HCT116 (cell line): ENCODE results near the gene FA2H. TPM values are rescaled to one million over a fixed set of nuclear protein-coding genes. Genes with fewer than 3 reads are reported as not detected.

Experiments
- ATAC-seq: fragments of 200-7000 bp; cut with Tn5 transposase; 2 replicates; pipeline ENCODE4 v1.9.1; 2020; ENCODE audit warnings: mild to moderate bottlenecking, moderate library complexity
- BruUV-seq: library from RNA; stranded (reverse); fragments of 400-500 nt; replicated peaks from 2 replicates; lab custom pipeline; 2021; lab: Mats Ljungman, UMichigan
- CTCF ChIA-PET: fragments of 300-600 bp; sonication (Branson Sonifier 250); formaldehyde crosslinking; loops from one replicate; lab custom pipeline; 2021; ENCODE audit warnings: antibody characterized with exemption; lab: Charles Lee
- POLR2A ChIA-PET: fragments of 300-600, 350-600 bp; sonication (Branson Sonifier 250); formaldehyde crosslinking; loops from one replicate; lab custom pipeline; 2021; ENCODE audit warnings: antibody characterized with exemption; lab: Charles Lee
- RAD21 ChIA-PET, 2 experiments: fragments of 300-600 bp; sonication (Branson Sonifier 250); formaldehyde crosslinking; loops; one replicate each; lab custom pipeline; 2023; ENCODE audit warnings: low total read pairs in 2 of 2; ENCODE audit not compliant: uncharacterized antibody in 2 of 2, unreplicated experiment in 2 of 2, low non-redundant PET in 1 of 2; lab: Charles Lee
- DNase-seq: peaks from one replicate; pipeline ENCODE4 v3.0.0-alpha.2; 2010; ENCODE audit warnings: low read depth, low spot score
- H2AFZ ChIP-seq: fragments of 200-600 bp; shearing (Covaris generic), sonication (generic); 2 replicates; pipeline ENCODE4 v1.6.1; 2017; ENCODE audit warnings: low read depth, mixed run types, mixed read lengths, antibody characterized with exemption, low read length; ENCODE audit not compliant: poor library complexity, severe bottlenecking
- H3K27ac ChIP-seq: 2 replicates; pipeline ENCODE4 v1.5.1; 2012; ENCODE audit warnings: low read depth, low read length
- H3K27me3 ChIP-seq: fragments of 200-600 bp; sonication (generic); 2 replicates; pipeline ENCODE4 v1.6.1; 2016; ENCODE audit warnings: mixed run types, low read length, mixed read lengths; ENCODE audit not compliant: insufficient read depth
- H3K36me3 ChIP-seq, 2 experiments: fragments of 200-500 bp in 1 of 2; fragments of 200-600 bp in 1 of 2; sonication (Bioruptor generic) in 1 of 2; sonication (generic) in 1 of 2; 2 replicates each; pipeline versions ENCODE4 v1.5.1 to v1.6.1; 2014 to 2016; ENCODE audit warnings: low read length in 2 of 2, inconsistent platforms in 1 of 2, mixed read lengths in 1 of 2, mixed run types in 1 of 2; ENCODE audit not compliant: insufficient read depth in 2 of 2, control insufficient read depth in 1 of 2
- H3K4me1 ChIP-seq, 2 experiments: fragments of 200-600 bp in 1 of 2; sonication (generic) in 1 of 2; 2 replicates each; pipeline versions ENCODE4 v1.5.1 to v1.6.1; 2012 to 2017; ENCODE audit warnings: low read length in 2 of 2, inconsistent platforms in 1 of 2, mild to moderate bottlenecking in 1 of 2, mixed read lengths in 1 of 2, mixed run types in 1 of 2, moderate library complexity in 1 of 2; ENCODE audit not compliant: insufficient read depth in 2 of 2, control insufficient read depth in 1 of 2
- H3K4me2 ChIP-seq: fragments of 200-600 bp; sonication (generic); 2 replicates; pipeline ENCODE4 v1.6.1; 2017; ENCODE audit warnings: mixed run types, low read length, mixed read lengths
- H3K4me3 ChIP-seq, 2 experiments: fragments of 200-600 bp in 1 of 2; sonication (generic) in 1 of 2; replicated peaks in 1 of 2; 2 replicates each; pipeline ENCODE4 v1.5.1; 2011 to 2016; ENCODE audit warnings: low read length in 2 of 2, control low read depth in 1 of 2, low read depth in 1 of 2, mild to moderate bottlenecking in 1 of 2, mixed read lengths in 1 of 2, mixed run types in 1 of 2
- H3K79me2 ChIP-seq: fragments of 200-600 bp; sonication (generic); 2 replicates; pipeline ENCODE4 v1.6.1; 2017; ENCODE audit warnings: mild to moderate bottlenecking, mixed run types, low read length, moderate library complexity, mixed read lengths; ENCODE audit not compliant: insufficient read depth
- H3K9ac ChIP-seq: fragments of 200-600 bp; sonication (generic); 2 replicates; pipeline ENCODE4 v1.6.1; 2016; ENCODE audit warnings: low read length, mixed read lengths
- H3K9me2 ChIP-seq: fragments of 200-600 bp; sonication (generic), shearing (Covaris generic); 2 replicates; pipeline ENCODE4 v1.6.1; 2017; ENCODE audit warnings: mixed run types, mild to moderate bottlenecking, moderate library complexity; ENCODE audit not compliant: insufficient read depth
- H3K9me3 ChIP-seq, 2 experiments: fragments of 200-500 bp in 1 of 2; fragments of 200-600 bp in 1 of 2; sonication (Bioruptor generic) in 1 of 2; sonication (generic) in 1 of 2; 2 replicates each; pipeline ENCODE4 v1.6.1; 2014 to 2017; ENCODE audit warnings: low read length in 2 of 2, mixed read lengths in 2 of 2, inconsistent platforms in 1 of 2, low read depth in 1 of 2, mild to moderate bottlenecking in 1 of 2, mixed run types in 1 of 2, moderate library complexity in 1 of 2; ENCODE audit not compliant: control insufficient read depth in 1 of 2, insufficient read depth in 1 of 2
- H4K20me1 ChIP-seq: fragments of 200-600 bp; sonication (generic), shearing (Covaris generic); 2 replicates; pipeline ENCODE4 v1.6.1; 2017; ENCODE audit warnings: mixed run types, mild to moderate bottlenecking, moderate library complexity; ENCODE audit not compliant: insufficient read depth
- ATF3 ChIP-seq: IDR thresholded peaks from 2 replicates; pipeline ENCODE4 v1.6.1; 2012
- CBX3 ChIP-seq: IDR thresholded peaks from 2 replicates; pipeline ENCODE4 v1.6.1; 2012; ENCODE audit warnings: low read depth
- EGR1 ChIP-seq: IDR thresholded peaks from 2 replicates; pipeline ENCODE4 v1.6.1; 2012; ENCODE audit warnings: low read depth
- ELF1 ChIP-seq: IDR thresholded peaks from 2 replicates; pipeline ENCODE4 v1.6.1; 2012; ENCODE audit warnings: low read depth, borderline replicate concordance
- EZH2 ChIP-seq: fragments of 200-600 bp; sonication (generic); IDR thresholded peaks from 2 replicates; pipeline ENCODE4 v1.6.1; 2017; ENCODE audit warnings: antibody characterized with exemption, mixed run types
- POLR2A ChIP-seq: IDR thresholded peaks from 2 replicates; pipeline ENCODE4 v1.7.0; 2011; ENCODE audit warnings: borderline replicate concordance; ENCODE audit not compliant: insufficient read depth, insufficient read length; ENCODE audit errors: extremely low read depth
- POLR2AphosphoS5 ChIP-seq: IDR thresholded peaks from 2 replicates; pipeline ENCODE4 v1.6.1; 2011; ENCODE audit warnings: mild to moderate bottlenecking, low read depth, low read length, moderate library complexity
- REST ChIP-seq: IDR thresholded peaks from 2 replicates; pipeline ENCODE4 v1.6.1; 2012; ENCODE audit warnings: low read depth
- SIN3A ChIP-seq: IDR thresholded peaks from 2 replicates; pipeline ENCODE4 v1.6.1; 2012; ENCODE audit warnings: low read depth
- TCF7L2 ChIP-seq: IDR thresholded peaks from 2 replicates; pipeline ENCODE4 v1.7.0; 2011; ENCODE audit warnings: borderline replicate concordance, inconsistent platforms; ENCODE audit not compliant: insufficient read depth, insufficient read length; ENCODE audit errors: extremely low read depth
- ZFX ChIP-seq: fragments of 450-650 bp; IDR thresholded peaks from 2 replicates; pipeline ENCODE4 v1.6.1; 2017
- intact Hi-C: fragments of 100-400 bp; cut with micrococcal nuclease; formaldehyde crosslinking; loops from 2 replicates; pipeline ENCODE4 v1.10.0; 2022
- total RNA-seq: library from RNA; stranded (reverse); gene quantifications from one replicate; pipeline ENCODE4 v1.2.1, GENCODE V29; 2021; ENCODE audit not compliant: unreplicated experiment

The FA2H gene
- total RNA-seq, 1 experiment from 2014 or later, result 11.1 TPM

- ChIA-PET CTCF (interaction anchor here (4.1 kb wide), 1 partner anchor 150 kb away, joined by 38 read pairs; no protein-coding TSS in a partner anchor), RAD21 (interaction anchor here in 1 of 2 experiments (1.4 kb wide), 1 partner anchor 149 kb away, joined by 3 read pairs; no protein-coding TSS in a partner anchor), POLR2A (interaction anchor here (0.6 kb wide), 1 partner anchor 9 kb away, joined by 4 read pairs; no protein-coding TSS in a partner anchor)
- no peaks in the 10 kb centered on the region for H3K79me2 ChIP-seq
- intact Hi-C loops, result no loop called here
- H3K4me1 ChIP-seq, result peaks cover 0 to 7% of the 10 kb centered on the region in 2 experiments; a peak in 1 of 4 replicates
- BruUV-seq, result no TSS peak
- DNase-seq (no peak), ATAC-seq (no peak)
- H4K20me1 ChIP-seq, result no peaks in the 10 kb centered on the region
- H3K4me3 ChIP-seq, result no peak overlapping the region
- H3K36me3 ChIP-seq, result no peaks in the 10 kb centered on the region
- no peaks in the 10 kb centered on the region for H3K27me3 ChIP-seq
- H3K9me3 ChIP-seq, result no peaks in the 10 kb centered on the region
- no peaks in the 10 kb centered on the region for H3K9me2 ChIP-seq
- H2AFZ ChIP-seq, result no peak overlapping the region
- H3K9ac ChIP-seq, result no peak overlapping the region
- TF ChIP-seq ELF1 (no peak), EGR1 (no peak), REST (no peak), ZFX (no peak), CBX3 (no peak)
- no peak overlapping the region for H3K27ac ChIP-seq
- no peak overlapping the region for H3K4me2 ChIP-seq
These were observed 61.3 kb downstream of the FA2H start for GRCh38 chr16:74713325-74713724.

- no peak overlapping the region for H3K4me2 ChIP-seq
- no peaks in the 10 kb centered on the region for H3K36me3 ChIP-seq
- H3K9me2 ChIP-seq, result no peaks in the 10 kb centered on the region
- H2AFZ ChIP-seq, result no peak overlapping the region
- ChIA-PET CTCF (interaction anchor here (4.1 kb wide), 1 partner anchor 151 kb away, joined by 38 read pairs; no protein-coding TSS in a partner anchor), RAD21 (no interaction called here), POLR2A (no interaction called here)
- H3K27me3 ChIP-seq, result no peaks in the 10 kb centered on the region
- TF ChIP-seq ELF1 (no peak), SIN3A (no peak), EZH2 (no peak), TCF7L2 (no peak), POLR2A (no peak), POLR2AphosphoS5 (no peak), ATF3 (no peak), REST (no peak)
- no peak overlapping the region for H3K4me3 ChIP-seq
- H3K9ac ChIP-seq, result no peak overlapping the region
- no peaks in the 10 kb centered on the region for H3K9me3 ChIP-seq
- no TSS peak for BruUV-seq
- H3K27ac ChIP-seq, result no peak overlapping the region
- DNase-seq (no peak), ATAC-seq (no peak)
- no peaks in the 10 kb centered on the region for H4K20me1 ChIP-seq
- H3K79me2 ChIP-seq, result no peaks in the 10 kb centered on the region
- peaks cover 0 to 7% of the 10 kb centered on the region in 2 experiments; a peak in 1 of 4 replicates for H3K4me1 ChIP-seq
- intact Hi-C loops, result no loop called here
These were observed 62.7 kb downstream of the FA2H start for GRCh38 chr16:74711938-74712337.
